CD4-positive, alpha-beta T cell treated with Interferon gamma for 1 hour (primary cell): Measurements from ENCODE around the gene SLC17A2.

Experiments
- DNase-seq: peaks from one replicate; pipeline ENCODE4 v3.0.0-alpha.2; 2020

SLC17A2 gene, protein sequence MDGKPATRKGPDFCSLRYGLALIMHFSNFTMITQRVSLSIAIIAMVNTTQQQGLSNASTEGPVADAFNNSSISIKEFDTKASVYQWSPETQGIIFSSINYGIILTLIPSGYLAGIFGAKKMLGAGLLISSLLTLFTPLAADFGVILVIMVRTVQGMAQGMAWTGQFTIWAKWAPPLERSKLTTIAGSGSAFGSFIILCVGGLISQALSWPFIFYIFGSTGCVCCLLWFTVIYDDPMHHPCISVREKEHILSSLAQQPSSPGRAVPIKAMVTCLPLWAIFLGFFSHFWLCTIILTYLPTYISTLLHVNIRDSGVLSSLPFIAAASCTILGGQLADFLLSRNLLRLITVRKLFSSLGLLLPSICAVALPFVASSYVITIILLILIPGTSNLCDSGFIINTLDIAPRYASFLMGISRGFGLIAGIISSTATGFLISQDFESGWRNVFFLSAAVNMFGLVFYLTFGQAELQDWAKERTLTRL

DNA sequence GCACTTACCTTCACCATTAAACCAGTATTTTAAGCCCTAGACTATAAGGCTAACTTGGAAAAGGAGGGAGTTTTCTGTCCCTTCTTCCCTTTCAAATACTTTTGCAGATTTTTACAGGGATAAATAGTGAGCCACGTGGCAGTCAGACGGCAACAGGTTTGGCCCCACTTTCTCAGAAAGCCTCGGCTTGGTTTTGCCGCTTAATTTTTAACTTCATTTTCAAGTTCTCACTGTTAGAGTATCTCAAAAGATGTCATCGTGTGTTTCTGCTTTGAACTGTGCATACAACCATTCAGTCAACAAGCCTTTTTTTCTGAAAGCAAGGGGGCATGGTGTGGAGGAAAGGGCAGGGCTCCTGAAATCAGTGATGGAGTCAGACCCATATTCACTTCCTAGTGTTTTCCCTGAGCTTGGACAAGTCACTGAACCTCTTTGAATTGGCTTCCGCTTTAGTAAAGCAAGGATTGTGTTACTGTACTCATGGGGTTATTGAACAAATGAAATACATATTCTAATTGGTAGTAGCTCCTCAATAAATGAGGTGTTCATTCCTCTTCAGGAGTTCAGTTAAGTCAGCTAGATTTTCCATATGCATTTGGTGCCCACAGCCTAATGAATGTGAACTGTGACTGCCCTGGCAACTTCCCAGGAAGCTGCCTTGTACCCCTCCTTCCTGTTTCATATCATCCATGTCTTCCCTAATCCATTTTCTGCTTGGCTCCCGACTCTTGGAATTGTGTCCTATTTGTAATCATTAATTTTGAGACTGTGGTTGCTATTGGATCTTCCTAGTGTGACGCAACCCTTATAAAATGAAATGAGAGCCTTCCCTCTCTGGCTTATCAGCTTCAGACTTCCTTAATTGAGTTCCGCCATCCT is at the start of gene SLC17A2:
SLC17A2 (minus strand) TSS at position 160 of the 879 bp plus-strand sequence. CDS start 4,895 bp downstream, outside the sequence.
- DNase-seq = no peak

DNA sequence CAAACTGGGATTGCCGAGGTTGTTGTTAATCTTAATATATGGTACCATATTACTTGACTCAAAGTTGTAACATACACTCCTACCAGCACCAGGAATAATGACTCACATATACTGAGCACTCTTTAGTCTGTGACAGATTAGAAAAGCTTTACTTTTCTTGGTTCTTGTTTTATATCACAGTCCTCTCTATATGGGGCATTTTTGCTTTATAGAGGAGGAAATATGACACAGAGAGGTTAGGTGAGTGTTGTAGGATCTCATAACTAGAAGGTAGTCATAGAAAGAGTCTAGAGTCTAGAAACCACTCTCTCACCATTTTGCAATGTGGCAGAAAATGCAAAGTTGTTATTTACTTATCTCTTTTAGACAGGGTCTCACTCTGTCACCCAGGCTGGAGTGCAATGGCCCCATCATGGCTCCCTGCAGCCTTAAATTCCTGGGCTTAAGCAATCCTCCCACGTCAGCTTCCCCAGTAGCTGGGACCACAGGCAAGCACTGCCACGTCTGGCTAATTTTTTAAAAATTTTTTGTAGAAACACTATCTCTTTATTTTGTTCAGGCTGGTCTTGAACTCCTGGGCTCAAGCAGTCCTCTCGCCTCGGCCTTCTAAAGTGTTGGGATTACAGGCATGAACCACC is 45.6 kb upstream of the SLC17A2 start:
- no peak for DNase-seq

DNA sequence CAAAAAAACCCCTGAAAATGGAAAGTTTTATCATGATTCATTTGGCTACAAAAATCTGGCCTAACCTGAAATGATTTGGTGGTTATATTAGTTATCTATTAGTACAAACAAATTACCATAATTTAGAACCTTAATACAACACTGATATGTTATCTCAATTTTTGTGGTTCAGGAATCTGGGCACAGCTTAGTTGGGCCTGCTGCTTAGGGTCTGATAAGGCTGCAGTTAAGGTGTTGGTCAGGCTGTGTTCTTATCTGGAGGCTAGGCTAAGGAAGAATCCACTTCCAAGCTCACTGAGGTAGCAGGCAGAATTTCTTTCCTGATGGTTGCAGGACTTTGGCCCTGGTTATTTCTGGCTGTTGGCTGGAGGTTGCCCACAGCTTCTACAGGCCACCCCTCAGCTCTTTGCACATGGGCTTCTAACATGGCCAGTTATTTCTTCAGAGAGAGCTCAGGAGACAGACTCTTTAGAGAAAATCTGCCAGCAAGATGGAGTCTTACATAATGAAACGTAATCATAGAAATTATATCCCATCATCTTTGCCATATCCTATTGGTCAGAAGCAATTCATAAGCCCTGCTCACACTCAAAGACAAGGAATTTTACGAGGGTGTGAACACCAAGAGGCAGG is 43.5 kb upstream of the SLC17A2 start:
- DNase-seq = no peak

DNA sequence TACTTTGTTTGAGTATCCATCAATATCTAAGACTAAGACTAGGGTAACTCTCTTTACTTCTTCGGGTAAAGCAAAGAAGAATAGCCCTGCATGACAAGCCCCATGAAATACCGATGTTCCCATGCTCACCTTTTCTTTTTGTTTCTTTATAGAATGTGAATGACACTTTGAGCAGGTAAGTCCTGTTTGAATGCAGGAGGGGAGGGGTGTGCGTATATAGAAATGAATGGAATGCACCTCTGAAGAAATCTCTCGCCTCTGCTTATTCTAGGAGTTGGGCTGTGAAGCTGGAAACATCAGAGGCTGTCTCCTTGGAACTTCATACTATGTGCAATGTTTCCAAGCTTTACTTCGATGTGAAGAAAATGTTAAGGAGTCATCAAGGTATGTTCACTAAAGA is 42.4 kb upstream of the SLC17A2 start:
- no peak for DNase-seq

DNA sequence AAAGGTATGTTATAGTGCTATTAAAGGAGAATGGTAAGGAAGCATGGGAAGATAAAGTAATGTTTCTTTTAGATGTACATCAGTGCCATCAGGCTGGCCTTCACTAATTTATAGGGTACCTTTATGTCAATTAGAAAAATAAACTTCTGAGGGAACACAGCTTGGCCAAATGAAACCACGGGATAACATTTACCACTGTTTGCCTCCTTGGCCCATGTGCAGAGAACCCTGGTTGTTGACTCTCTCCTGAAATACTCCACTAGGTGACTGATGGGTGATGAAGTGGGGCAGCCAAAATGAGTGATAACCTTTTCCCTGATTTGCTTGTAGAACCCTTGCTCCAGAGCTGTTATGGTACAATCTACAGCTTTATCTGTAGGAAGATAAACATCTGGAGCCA is 41.6 kb upstream of the SLC17A2 start:
- DNase-seq = no peak

DNA sequence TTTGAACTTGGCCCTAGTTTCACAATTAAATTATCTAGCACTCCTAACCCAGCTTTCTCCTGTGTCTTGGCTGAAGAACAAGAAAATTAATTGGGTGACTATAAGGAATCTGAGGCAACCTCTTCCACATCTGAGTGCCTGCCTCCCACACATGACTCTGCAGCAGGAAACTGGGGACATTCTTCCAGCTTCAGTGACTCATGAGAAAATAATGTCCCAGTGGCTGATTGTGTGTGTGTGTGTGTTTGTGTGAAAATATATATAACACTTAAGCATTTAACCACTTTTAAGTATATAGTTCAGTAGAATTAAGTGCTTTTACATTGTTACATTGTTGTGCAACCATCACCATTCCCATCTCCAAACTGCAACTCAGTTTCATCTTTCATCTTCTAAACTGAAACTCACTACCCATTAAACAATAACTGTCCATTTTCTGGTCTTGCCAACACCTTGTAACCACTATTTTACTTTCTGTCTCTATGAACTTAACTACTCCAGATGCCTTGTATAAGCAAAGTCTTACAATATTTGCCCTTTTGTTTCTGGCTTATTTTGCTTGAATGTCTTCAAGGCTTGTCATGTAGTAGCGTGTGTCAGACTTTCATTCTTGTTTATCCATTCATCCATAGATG is 40.8 kb upstream of the SLC17A2 start:
- no peak for DNase-seq

DNA sequence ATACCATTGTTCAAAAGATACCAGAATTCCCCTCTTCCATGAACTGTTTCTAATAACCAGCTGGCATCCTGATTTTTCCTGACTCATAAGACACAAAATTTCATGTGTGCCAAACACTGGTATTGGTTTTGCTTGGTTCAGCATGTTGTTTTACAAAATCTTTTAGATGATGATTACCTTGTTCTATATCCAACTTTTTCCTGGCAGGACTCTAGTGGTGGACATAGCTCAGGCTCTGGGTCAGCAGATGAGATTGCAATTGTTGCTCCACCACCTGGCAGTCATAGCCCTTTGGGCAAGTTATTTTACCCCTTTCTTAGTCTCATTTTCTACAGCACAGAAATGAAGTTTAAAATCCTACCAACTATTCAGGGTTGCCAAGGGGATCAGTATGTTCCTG is 38.3 kb upstream of the SLC17A2 start:
- DNase-seq = no peak

DNA sequence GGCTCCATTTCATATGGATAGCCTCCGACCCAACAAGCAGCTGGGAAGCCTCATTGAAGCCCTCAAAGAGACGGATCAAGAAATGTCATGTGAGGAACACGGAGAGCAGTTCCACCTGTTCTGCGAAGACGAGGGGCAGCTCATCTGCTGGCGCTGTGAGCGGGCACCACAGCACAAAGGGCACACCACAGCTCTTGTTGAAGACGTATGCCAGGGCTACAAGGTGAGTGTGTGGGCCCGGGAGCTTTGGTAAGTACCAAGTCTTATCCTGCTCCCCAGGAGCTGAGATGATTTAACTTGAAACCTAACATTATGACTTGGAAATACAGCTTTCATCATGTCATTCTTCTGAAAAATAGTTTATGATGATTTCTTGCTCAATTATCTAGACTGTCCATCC is 36.2 kb upstream of the SLC17A2 start:
- DNase-seq = no peak

DNA sequence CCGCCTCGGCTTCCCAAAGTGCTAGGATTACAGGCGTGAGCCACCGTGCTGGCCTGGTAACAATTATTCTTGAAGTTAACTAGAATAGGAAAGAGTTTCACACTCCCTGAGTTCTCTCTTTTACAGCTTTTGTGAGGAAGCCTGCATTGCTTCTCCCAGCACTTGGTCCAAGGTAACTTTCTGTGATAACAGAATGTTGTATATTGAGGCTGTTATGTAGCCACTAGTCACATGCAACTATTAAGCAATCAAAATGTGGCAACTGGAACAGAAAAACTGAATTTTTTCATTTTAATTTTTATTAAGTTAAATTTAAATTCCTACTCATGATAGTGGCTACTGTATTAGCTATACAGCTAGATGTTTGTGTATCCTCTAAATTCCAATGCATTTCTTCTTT is 34.6 kb upstream of the SLC17A2 start:
- DNase-seq = no peak

DNA sequence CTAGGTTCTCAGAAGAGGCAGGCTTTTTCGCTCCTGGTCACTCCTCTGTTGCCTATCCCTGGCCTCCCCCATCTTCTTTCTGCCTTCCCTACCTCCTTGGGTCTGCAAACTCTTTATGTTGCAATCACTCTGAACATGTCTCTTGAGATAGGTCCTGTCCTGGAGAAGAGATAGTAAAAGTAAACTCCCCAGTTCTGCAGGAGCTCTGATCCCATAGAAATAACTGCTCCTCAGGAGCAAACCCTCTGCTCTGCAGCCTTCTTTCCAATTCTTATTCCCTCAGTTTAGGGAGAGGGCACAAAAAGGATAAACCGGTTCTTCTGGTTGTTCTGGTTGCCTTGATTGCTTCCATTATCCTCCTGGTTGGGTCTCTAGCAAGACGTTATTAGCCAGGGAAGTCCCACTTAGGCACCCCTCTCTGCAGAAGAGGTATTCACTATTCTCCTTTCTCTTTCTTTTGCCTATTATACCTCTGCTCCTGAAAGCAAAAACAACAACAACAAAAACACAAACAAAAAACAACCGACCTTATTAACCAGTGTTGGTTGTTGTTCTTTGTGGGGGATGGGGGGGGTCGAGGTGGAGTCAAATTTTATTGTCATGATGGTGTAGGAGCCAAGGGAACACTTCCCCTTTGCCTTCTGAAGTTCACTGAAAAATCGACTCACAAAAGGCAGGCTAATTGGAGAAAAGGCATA is 33.1 kb upstream of the SLC17A2 start:
- no peak for DNase-seq

DNA sequence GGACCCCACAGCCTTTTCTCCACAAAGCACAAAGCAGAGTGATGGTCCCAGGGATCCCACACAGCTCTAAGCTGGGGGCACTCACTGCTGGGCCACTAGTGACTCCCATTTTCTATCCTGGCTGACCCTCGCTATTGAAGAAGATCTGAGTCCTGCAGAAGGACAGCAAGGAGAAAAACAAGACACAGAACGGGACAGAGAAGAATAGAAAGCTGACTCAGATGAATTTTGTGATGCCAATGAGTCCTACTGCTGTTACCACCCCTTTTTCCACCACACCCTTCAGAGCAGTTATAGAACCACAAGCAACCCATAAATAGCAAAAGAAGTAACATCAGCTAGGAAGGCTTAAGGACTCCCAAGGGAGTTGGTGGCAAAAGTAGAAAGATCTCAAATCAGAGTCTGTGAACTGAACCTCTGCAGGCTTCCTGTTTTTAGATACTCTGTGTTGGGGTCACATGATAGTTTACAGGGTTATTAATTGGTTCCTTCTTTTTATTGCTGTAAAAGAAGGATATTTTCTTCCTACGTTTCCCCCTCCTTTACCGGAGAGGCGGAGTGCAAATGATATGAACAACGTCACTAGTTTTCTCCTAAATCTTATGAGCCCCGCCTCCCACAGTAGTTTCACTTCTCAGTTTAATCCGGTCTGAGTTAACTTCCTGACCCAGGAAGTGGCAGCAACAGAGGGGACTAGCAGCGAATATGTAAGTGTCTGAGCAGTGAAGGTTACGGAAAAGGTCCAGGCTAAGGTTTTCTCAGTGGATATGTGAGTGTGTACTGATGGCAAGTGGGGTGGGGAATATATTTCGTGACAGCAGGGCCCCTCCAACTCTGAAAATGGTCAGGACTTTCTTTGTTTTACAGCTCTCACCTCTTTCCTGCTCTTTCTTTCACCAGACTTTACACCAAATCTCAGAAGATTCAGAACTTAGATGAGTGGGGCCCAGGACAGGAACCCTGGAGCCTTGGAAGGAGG is 31.9 kb upstream of the SLC17A2 start, which contains the start of gene TRIM38:
TRIM38 (plus strand) TSS at position 654 of the 979 bp plus-strand sequence. CDS start 3,721 bp downstream, outside the sequence.
- peak; percentile 84 for DNase-seq

DNA sequence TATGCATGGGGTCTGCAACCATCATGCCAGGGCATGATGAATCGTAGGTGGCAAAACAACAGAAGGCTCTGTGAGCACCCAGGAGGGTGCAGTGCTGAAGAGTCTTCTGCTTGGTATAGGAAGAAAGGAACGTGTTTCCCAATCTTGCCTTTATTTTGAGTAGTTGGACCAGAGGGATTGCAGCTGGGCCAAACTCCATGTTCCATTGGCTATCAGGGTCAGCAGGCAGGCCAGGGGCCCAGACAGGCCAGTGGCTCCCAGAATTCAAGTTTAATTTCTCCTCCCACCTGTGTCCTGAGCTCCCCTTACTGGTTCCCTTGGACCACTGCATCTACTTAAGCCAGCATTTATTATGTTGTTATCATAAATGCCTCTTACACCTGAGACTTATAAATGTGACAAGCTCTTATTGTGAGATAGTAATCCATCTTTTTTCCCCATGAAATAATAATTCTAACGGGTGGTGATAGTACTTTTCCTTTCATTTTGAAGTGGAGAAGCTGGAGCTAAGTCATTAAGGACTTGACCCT is 31.2 kb upstream of the SLC17A2 start:
- DNase-seq = no peak

DNA sequence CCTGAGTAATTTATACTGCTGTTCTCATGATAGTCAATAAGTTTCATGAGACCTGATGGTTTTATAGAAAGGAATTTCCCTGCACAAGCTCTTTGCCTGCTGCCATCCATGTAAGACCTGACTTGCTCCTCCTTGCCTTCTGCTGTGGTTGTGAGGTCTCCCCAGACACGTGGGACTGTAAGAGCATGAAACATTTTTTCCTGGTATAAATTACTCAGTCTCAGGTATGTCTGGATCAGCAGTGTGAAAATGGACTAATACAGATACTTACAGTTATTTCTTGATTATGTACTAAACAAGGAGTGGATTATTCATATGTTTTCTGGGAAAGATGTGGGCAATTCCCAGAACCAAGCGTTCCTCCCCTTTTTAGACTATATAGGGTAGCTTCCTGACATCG is 30.2 kb upstream of the SLC17A2 start:
- no peak for DNase-seq

DNA sequence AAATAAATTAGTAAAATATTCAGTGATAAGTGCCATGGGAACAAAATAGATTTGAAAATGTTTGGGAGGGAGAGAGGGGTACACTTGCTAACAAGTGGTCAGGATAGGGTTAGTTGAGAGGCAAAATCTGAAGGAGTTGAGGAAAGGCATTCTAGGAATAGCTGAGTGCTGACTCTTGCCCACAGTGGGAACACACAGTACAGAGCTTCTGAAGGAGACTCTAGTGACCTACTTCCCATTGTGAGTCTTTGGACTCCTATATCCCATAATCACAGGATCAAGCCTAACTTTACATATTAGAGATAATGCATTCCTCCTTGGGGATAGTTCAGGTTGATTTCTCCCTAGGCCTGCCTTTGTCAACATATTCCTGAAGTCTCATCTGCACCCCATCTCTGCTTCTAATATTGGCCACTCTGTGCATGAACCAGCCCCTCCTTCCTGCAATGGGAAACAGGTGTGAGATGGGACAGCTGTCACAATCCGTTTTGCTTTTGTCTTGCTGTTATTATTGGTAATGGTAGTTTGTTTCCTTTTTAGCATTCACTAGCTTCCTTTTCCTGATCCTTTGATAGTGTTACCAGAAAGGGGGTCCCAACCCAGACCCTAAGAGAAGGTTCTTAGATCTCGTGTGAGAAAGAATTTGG is 29.5 kb upstream of the SLC17A2 start:
- no peak for DNase-seq

DNA sequence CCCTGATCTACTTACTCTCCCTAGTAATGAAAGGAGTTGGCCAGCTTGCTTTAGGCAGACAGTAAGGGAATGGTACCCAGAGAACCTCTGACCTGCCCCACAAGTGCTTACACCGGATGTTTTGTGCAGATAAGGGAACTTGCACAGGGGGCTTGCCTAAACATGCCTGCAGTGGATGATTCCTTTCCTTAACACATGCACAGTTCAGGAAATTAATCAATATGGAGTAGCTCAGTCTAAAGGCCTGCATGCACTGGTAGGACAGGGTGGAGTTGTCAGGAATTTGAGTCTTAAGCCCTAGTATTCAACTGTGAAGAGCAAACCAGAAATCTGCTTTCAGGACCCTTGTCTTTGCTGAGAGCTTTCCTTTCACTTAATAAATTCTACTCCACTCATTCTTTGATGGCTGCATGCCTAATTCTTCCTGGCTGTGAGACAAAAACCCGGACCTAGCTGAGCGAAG is 28.2 kb upstream of the SLC17A2 start:
- no peak for DNase-seq

DNA sequence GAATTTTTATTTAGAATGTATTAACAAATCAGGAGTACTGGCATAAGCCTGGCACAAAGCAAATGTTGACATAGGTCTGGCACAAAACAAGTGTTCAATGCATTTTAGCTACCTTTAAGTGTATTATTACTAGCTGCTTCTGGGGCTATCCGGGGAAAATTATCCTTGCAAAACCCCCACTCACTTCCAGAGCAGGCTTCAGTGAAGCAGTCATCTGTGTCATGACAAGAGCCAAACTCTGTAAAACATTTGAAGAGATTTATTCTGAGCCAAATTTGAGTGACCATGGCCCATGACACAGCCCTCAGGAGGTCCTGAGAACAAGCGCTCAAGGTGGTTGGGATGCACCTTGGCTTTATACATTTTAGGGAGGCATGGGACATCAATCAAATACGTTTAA is 25.7 kb upstream of the SLC17A2 start:
- no peak for DNase-seq

DNA sequence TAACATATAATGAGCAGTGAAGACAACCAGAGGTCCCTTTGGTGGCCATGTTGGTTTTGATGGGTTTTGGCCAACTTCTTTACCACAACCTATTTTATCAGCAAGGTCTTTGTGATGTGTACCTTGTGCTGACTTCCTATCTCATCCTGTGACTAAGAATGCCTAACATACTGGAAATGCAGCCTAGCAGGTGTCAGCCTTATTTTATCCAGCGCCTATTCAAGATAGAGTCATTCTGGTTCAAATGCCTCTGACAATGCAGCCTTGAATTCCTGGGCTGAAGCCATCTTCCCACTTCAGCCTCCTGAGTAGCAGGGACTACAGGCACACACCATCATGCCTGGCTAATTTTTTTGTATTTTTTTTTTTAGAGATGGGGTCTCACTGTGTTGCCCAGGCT is 24.3 kb upstream of the SLC17A2 start:
- DNase-seq = no peak

DNA sequence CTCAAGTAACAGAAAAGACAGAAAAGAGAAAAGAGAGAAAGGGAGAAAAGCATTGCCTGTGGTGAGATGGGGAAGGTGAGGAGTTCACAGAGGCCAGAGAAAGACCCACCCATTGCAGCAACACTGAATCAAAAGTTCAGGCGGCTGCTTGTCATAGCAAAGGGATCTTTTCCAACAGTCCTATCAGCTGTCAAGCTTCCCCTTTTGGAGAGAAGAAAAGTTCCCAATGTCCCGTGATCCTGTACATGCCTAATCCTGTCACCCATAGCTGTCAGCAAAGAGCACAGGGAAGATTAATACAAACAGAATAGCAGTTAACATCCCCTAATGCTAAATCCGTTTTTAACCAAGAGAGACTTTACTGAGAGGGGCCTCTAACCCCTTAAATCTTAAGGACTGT is 23.2 kb upstream of the SLC17A2 start:
- DNase-seq = no peak

DNA sequence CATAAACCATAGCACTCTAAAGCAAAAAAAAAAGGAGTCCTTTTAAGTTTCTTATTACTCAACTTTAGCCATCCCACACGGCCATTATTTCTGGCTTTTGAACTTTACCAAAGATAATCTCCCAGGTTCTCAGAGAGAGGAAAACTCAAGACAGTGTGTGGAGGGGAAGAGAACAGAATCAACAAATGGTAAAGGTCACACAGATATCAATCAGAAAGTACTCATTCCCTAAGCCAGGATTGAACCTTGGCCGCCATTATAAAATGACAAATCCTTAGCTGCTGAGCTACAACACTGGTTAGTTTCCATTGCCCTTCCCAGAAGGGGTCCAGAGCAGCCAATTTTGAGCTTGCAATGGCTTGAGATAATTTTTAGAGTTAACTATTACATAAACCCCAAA is 22.0 kb upstream of the SLC17A2 start:
- DNase-seq = no peak
